Lung (tissue), 12 donors: ENCODE measurements around the gene MAP2. TPM values are rescaled to one million over a fixed set of nuclear protein-coding genes. Genes with fewer than 3 reads are reported as not detected.

Experiments used
- ATAC-seq: fragments of 200-7000 bp; cut with Tn5 transposase; one replicate; pipeline ENCODE4 v1.9.1; 2020; ENCODE audit warnings: moderate number of reproducible peaks; ENCODE audit not compliant: insufficient read depth, low FRiP score
- DNase-seq, 3 donors: peaks; one replicate each; pipeline ENCODE4 v3.0.0-alpha.2; 2013 to 2017
- H3K27ac ChIP-seq, 2 donors: one replicate each; pipeline ENCODE4 v1.5.1; 2013; ENCODE audit warnings: mild to moderate bottlenecking in 2 of 2, moderate library complexity in 2 of 2, control low read depth in 1 of 2, inconsistent platforms in 1 of 2, low read depth in 1 of 2, low read length in 1 of 2
- H3K27me3 ChIP-seq, 3 donors: one replicate each; pipeline ENCODE4 v1.5.1; 2013; ENCODE audit warnings: low read length in 2 of 3; ENCODE audit not compliant: control insufficient read depth in 3 of 3, insufficient read depth in 3 of 3
- H3K36me3 ChIP-seq, 4 donors: one replicate each; pipeline ENCODE4 v1.5.1; 2013; ENCODE audit warnings: low read length in 4 of 4, mild to moderate bottlenecking in 1 of 4, moderate library complexity in 1 of 4; ENCODE audit not compliant: control insufficient read depth in 4 of 4, insufficient read depth in 4 of 4
- H3K4me1 ChIP-seq, 5 donors: one replicate each; pipeline ENCODE4 v1.5.1; 2013; ENCODE audit warnings: low read length in 5 of 5, mild to moderate bottlenecking in 2 of 5, moderate library complexity in 1 of 5; ENCODE audit not compliant: control insufficient read depth in 5 of 5, insufficient read depth in 5 of 5
- H3K4me3 ChIP-seq: one replicate; pipeline ENCODE4 v1.5.1; 2013; ENCODE audit warnings: mild to moderate bottlenecking, control low read depth, moderate library complexity
- H3K9ac ChIP-seq, 2 donors: one replicate each; pipeline ENCODE4 v1.5.1; 2013; ENCODE audit warnings: low read length in 2 of 2, control low read depth in 1 of 2; ENCODE audit not compliant: insufficient read depth in 1 of 2
- H3K9me3 ChIP-seq, 4 donors: one replicate each; pipeline ENCODE4 v1.5.1; 2013; ENCODE audit warnings: low read length in 3 of 4, mild to moderate bottlenecking in 1 of 4, moderate library complexity in 1 of 4; ENCODE audit not compliant: control insufficient read depth in 4 of 4, insufficient read depth in 3 of 4
- CTCF ChIP-seq: IDR thresholded peaks from 2 replicates; pipeline ENCODE4 v1.5.1; 2012; ENCODE audit warnings: mild to moderate bottlenecking; ENCODE audit errors: control extremely low read depth, extremely low read depth
- WGBS, 2 donors: extraction: QIAGEN DNeasy Blood & Tissue Kit; methylation state at CpG; one replicate each; pipeline ENCODE4 v1.1.7; 2013; 5-methylcytosine and 5-hydroxymethylcytosine counted together
- polyA plus RNA-seq, 2 donors: library from polyadenylated mRNA; stranded (reverse); fragments of 200-250 nt; gene quantifications; one replicate each; pipeline ENCODE4 v1.2.1, GENCODE V29; 2013
- total RNA-seq, 2 donors: library from RNA; depleted of rRNA in 1 of 2; stranded (reverse); fragments of >200 nt in 1 of 2; gene quantifications; one replicate each; pipeline ENCODE4 v1.2.1, GENCODE V29; 2014 to 2021
- donor health status: control.
- donor health status: control.
- donor health status: Bipolar disorder and iron deficiency.
- donor health status: healthy.
- donor health status: DM: yes; HTN: yes; CAD: no.

MAP2 gene
- total and polyA plus RNA-seq, 4 donors = 6.5 to 18.7 (median 9.6) TPM

DNA sequence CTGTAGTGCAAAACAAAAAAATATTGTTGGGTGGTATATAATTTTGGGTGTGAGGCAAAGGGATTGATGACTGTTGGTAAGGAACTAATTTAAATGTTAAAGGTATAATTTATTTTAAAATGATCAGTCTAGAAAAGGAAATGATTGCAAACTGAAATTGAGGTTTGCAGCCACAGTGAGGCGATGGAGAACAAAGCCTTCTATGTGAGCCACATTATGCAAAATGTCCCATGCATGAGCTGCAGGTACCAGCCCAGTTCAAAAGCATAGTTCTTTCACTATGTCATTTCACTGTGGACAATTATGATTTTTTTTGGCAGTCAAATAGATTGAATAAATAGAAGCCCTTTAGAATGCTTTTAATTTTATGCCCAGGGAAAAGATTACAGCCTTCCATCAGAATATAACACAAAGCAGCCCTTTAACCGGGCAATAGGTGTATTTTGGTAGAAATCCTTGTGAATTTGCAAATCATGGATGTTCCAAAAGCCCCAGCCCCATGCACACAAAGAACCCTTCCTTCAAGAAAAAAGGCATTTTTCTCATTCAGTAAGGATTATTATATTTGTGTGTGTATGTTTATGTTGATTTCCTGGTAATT lies 1.7 kb downstream of the MAP2 start:
- TF ChIP-seq CTCF = no peak
- Histone ChIP-seq H3K9ac (no peak overlapping the region), H3K27ac (no peak overlapping the region), H3K36me3 (no peaks in the 10 kb centered on the region), H3K4me1 (peaks cover 0 to 8% (median 0%) of the 10 kb centered on the region in 5 donors), H3K9me3 (no peaks in the 10 kb centered on the region), H3K4me3 (no peak overlapping the region), H3K27me3 (no peaks in the 10 kb centered on the region)
- WGBS, 2 donors = 42 to 46% methylated on average over 2 of the region's 2 CpGs
- DNase-seq (peak; percentile 25 to 68 (median 35)), ATAC-seq (no peak)

- ATAC-seq (no peak), DNase-seq (peak; percentile 15 to 37 (median 25))
- TF ChIP-seq CTCF = no peak
- no peak overlapping the region for H3K9ac ChIP-seq
- no peak overlapping the region for H3K4me3 ChIP-seq
- no peaks in the 10 kb centered on the region for H3K36me3 ChIP-seq
- H3K27me3 ChIP-seq = no peaks in the 10 kb centered on the region
- H3K4me1 ChIP-seq = peaks cover 0 to 8% (median 0%) of the 10 kb centered on the region in 5 donors
- H3K9me3 ChIP-seq = no peaks in the 10 kb centered on the region
- H3K27ac ChIP-seq = no peak overlapping the region
These were observed 2.6 kb downstream of the MAP2 start for GRCh38 chr2:209426432-209426831.

DNA sequence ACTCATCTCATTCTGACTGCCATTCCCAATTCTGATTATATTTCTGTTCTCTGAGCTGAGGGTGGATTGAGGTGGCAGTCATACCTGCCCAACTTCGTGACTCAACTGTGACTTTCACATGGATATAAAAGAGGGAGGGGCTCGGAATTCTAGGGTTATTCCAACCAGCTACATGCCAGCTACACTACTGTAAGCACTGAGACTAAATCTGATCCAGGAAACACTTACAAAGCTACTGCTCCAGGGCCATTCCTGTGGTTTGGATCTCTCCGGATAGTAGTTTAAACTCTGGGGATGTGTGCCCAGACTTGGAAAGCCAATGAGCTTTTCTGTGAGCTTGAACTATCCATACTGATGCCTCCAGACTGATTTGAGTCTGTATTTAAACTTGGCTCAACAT lies 7.9 kb downstream of the MAP2 start:
- Histone ChIP-seq H3K36me3 (no peaks in the 10 kb centered on the region), H3K9ac (no peak overlapping the region), H3K9me3 (no peaks in the 10 kb centered on the region), H3K27ac (no peak overlapping the region), H3K4me3 (no peak overlapping the region), H3K4me1 (no peaks in the 10 kb centered on the region), H3K27me3 (no peaks in the 10 kb centered on the region)
- no peak for ATAC-seq
- TF ChIP-seq CTCF = no peak
- 72 to 76% methylated on average over 3 of the region's 3 CpGs for WGBS, 2 donors
- DNase-seq = no peak

GRCh38 chr2:209441541-209441940 lies 17.7 kb downstream of the MAP2 start:
- 44 to 67% methylated on average over 3 of the region's 3 CpGs for WGBS, 2 donors
- Histone ChIP-seq H3K27ac (peak overlapping the region in 1 of 2 donors; percentile 16), H3K27me3 (no peaks in the 10 kb centered on the region), H3K9ac (no peak overlapping the region), H3K4me1 (peaks cover 0 to 3% (median 0%) of the 10 kb centered on the region in 5 donors), H3K9me3 (no peaks in the 10 kb centered on the region), H3K36me3 (no peaks in the 10 kb centered on the region), H3K4me3 (no peak overlapping the region)
- no peak for ATAC-seq
- peak; percentile 11 to 69 (median 20) for DNase-seq
- TF ChIP-seq CTCF = no peak
